GM21723 (cell line): ENCODE measurements around the gene AFAP1.

ENCODE experiments used
- ATAC-seq: cut with Tn5 transposase; IDR thresholded peaks from one replicate; pipeline ENCODE4 v1.9.1; 2021; ENCODE audit warnings: mild to moderate bottlenecking, moderate library complexity; ENCODE audit not compliant: unreplicated experiment

Gene AFAP1

DNA sequence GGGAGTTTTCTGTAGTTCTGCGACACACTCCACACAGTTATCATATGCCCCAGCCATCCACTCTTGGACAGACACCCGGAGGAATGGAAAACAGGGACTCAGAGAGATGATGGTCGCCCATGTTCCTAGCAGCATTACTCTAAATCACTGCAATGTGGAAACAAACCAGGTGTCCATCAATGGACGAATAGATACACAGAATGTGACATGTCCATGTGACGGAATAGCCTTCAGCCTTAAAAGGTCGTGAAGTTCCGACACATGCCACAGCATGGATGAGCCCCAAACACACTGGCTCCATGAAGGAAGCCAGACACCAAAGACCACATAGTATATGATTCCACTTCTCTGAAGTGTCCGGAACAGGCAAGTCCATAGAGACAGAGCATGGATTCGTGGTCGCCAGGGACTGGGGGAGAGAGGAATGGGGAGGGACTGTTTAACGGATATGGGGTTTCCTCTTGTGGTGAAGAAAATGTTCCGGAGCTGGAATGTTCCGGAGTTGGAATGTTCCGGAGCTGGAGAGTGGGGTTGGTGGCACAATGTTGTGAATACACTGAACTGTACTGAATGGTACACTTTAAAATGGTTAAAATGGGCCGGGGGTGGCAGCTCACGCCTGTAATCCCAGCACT lies 28.7 kb upstream of the AFAP1 start:
- no peak for ATAC-seq

DNA sequence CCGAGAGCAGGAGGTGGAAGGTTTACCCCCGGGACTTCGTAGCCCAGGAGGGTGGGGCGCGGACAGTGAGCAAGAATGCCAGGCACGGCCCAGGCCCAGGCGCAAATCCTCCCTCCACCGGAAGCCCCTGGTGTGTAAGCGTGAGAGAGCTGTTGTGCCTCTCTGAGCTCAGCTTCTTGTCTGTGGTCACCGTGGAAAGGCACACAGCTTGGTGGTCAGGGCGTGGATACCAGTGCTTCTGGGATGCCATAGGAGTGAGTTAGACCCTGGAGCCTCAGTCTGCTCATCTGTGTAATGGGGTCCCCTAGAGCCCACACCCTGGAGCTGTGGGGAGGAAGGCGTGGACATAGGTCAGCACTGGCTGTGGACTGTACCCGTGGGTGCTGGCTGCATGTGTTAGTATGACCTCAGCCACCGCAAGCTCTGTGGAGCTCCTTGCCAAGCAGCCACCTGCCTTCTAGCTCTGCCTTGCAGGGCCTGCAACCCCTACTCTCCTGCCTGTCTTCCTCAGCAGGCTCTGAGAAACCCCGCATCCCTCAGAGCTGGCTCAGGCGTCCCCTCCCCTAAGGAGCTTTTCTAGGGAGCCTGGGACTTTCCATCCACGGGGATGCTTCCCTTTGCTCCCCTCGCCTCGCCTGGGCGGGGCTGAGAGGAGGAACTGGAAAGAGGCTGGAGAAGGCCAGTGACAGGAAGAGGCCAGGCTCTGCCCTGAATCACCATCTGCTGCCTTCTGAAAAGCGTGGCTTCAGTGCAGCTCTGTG lies 28.0 kb upstream of the AFAP1 start:
- no peak for ATAC-seq

DNA sequence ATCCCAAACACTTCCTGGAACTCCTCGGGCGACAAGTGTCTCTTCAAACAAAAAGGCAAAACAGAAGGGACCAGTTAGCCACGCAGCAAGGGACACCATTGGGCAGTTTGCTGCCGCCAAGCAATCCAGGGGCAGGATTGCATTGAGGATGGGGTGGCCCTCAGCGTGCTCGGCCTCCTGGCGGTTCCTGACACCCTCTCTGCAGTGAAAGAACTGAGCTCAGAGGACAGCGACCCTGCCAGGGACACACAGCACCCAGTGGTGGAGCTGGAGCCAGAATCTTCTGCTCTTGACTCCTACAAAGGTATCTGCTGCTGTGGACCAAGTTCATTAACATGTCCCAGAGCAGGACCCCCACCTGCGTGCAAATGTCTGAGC lies 27.4 kb upstream of the AFAP1 start:
- no peak for ATAC-seq

DNA sequence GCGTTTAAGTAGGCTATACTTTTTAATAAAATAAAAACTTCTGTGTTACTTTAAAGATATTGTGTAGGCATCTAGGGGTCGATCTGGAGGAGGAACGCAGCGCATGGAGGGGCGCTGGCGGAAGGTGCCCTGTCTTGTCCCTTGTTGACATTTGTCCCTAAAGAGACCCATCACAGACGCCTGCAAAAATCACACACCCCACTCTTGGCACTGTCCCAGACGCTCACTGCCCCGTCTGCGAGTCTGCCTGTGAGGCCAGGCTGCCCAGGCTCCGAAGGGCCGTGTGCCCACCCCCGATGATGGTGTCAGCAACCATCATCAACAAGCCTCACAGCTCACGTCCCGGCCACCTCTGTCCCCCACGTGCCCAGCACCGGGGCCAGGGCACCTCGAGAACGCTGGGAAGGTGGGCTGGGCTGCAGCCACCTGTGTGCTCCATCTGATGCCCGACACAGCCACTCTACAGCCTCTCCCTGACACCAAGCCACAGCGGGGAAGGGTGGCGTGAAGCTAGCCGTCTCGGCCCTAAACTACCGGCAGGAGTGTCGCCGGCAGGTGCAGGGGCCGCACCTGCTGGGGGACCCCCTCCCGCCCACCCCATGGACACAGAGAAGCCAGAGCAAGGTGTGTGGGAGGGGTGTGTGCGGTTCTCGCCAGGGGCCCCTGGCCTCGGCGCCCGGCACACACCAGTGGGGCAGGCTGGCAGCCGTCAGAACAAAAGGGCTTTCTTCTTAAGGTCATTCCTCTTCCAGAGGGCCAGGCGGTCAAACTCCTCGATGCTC lies 26.8 kb upstream of the AFAP1 start:
- ATAC-seq = no peak

DNA sequence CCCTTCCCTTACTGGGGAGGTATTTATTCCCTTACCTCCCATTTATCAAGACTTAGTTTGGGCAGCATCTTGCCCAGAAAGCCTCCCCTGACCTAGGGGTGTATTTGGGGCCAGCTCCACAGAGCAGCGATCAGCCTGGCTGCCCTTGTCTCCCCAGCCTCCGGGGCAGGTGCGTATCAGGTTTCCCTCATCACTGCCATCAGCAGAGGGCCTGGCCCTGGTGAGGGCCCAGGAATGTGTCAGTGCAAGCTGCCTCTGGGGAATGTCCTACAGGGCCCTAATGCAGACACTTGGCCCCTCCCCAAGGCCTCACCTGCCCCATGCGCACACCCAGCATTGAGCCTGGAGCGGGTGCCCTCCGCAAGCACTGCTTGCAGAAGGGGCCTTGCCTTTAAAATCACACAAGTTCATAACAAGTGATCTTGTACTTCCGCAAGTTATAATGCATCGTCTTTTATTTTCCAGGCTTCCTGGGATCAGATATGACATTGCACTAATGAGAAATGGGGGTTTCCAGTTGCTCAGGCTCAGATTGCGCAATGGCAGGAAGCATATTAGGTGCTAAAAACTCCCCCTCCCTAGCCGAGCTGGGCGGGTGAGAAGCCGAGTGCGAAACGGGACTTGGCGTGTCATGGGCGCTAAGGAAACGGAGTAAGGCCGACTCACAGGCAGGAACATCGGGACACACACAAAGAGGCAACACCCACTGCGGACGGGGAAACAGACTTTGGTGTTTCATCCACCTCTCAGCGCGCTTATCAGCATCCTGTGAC lies 25.4 kb upstream of the AFAP1 start:
- no peak for ATAC-seq

DNA sequence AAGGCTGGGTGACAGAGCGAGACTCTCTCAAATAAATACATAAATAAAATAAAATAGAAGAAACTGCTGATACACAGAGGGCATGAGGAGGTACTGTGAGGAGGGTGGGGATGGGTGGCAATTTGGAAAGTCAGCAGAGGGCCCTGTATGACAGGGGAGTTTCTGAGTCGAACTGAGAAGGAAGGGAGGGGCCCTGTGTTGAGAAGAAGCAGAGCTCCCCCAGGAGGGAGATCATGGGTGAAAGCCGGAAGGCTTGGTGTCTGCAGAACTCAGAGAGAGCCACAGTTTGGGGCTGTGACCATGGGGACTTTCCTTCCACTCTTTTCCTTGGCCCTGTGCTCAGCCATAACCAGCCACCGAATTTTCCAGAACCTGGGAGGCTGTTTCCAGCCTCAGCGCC lies 24.8 kb upstream of the AFAP1 start:
- no peak for ATAC-seq

DNA sequence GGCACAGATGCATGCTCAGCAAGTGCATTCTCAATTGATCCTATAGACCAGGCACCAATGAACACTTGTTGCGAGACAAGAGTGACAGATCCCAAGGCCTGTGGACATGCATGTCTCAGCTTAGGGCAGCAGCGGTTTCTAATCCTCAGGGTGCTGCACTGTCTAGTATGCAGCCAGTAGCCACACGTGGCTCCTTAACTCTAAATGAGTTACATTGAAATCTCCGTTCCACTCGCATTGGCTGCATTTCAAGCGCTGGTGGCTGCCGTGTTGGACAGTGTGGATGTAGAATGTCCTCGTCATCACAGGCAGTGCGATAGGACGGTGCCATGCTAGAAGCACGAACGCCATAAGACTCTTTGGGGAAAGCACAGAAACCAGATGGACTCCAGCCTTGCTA lies 24.0 kb upstream of the AFAP1 start:
- ATAC-seq = no peak

DNA sequence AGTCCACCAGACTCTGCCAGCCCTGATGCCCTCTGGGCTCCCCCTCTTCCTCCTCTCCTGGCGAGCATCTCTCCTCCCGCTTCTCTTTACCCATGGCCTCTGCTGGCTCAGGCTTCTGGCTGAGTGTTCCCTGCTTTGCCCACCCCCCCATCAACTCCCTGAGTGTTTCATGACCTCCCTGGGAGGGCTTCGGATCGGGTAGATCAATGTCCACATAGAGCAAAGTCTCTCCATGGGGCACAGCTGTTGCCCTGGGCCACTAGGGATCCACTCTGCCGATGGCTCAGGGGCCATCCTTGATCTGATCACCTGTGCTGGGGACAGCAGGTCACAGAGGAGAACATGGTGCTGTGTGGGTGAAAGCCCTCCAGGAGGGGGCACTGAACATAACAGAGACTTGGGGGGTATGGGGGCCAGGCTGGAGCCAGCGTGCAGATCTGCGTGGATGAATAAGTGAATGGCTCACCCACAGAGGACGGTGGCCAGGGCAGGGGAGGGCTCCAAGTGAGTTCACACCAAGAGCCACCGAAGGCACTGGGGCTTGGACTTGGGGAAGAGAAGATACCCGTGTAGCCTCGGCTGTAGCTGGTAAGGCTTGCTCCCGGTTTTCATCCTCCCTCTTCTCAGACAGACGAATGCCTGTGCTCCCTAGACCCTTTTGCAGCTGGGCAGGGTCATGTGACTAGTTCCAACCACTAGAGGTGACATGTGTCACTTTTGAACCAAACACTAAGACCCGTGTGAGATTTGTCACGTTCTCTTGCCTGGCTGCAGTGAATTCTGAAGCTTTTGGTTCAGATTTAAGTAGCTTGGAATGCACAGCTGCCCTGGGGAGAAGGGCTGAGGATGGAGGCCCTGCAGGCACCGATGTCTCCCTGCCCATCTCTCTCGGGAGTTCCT lies 23.2 kb upstream of the AFAP1 start:
- ATAC-seq = no peak

DNA sequence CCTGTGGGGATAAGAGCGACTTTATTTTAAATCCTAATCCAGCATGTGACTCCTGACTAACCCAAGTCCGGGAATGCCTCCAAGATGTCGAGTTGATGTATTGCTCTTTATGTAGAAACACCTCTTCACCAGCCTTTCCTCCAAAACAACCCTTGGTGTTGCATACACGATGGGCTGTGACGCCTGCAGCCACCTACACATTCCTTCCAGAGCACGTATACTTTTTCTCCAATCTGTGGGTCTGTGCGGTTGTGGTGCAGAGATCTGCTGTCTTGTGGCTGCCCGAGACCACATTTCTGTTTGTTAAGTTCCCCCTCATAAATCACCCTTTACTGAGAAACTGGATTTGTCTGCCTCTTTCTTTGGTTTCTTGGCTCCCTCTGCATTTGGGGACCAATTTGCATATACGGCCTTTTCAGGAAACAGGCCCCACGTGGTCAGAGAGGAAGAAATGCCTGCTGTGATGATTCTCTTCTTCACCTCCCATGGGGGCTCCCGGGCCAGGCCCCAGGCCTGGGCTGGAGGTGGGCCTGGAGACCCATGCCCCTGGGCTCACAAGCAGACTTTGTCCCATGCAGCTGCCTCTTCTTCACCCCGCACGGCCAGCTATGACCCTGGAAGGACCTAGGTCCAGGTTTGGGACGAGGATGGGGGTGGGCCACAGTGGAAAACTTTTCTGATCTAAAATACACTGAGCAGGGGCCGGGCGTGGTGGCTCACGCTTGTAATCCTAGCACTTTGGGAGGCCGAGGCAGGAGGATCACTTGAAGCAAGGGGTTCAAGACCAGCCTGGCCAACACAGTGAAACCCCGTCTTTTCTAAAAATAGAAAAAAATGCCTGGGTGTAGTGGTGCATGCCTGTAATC lies 21.4 kb upstream of the AFAP1 start:
- ATAC-seq = peak; percentile 73

DNA sequence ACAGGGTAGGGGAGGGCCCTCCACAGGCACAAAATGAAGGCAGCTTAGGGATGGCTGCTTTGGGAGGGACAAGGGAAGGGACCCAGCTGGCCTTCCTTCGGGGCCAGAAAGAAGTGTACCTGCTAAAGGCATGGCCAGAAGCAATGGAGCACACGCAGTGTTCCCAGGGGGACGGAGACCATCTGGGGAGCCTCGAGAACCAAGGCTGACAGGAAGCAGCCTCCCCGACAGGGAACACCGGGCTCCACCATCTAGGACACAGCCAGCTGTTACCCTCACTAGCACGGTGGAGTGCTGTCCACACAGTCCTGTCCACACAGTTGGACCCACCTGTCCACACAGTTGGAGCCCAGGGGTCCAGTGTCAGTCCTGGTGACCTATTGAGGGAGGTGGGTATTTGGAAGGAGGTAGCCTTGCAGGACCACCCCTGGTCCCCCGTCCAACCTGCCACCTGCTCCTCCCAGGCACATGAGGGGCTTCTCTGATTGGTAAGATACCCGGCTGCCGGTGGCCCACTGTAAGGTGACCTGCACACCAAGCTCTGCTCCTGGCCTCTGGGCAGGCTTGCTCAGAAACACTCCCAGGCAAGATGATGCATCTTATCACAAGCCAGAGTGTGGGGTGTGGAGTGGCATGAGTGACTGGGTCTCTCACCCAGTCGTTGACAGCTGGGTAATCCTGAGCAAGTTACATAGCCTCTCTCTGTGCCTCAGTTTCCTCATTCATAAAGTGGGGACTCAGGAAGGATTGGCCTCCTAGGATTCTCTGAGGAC lies 20.5 kb upstream of the AFAP1 start:
- ATAC-seq = no peak

DNA sequence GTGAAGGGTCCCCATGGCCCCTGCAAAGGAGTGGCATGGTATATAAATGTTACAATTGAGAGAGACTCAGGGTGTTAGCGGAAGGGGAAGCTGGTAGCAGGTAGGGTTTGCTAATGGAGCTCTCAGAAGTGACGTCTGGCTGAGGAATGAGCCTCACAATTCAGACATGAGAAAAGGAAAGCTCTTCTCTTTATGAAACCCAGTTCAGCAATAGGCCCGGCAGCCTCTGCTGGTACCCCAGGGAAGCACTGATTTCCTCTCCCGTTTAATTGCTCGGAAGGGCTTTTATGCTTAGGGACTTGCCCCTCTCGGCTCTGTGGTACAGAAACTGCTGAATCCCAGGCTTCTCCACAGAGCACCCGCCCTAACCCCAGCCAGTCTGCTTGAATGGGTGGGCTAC lies 19.4 kb upstream of the AFAP1 start:
- ATAC-seq = no peak

DNA sequence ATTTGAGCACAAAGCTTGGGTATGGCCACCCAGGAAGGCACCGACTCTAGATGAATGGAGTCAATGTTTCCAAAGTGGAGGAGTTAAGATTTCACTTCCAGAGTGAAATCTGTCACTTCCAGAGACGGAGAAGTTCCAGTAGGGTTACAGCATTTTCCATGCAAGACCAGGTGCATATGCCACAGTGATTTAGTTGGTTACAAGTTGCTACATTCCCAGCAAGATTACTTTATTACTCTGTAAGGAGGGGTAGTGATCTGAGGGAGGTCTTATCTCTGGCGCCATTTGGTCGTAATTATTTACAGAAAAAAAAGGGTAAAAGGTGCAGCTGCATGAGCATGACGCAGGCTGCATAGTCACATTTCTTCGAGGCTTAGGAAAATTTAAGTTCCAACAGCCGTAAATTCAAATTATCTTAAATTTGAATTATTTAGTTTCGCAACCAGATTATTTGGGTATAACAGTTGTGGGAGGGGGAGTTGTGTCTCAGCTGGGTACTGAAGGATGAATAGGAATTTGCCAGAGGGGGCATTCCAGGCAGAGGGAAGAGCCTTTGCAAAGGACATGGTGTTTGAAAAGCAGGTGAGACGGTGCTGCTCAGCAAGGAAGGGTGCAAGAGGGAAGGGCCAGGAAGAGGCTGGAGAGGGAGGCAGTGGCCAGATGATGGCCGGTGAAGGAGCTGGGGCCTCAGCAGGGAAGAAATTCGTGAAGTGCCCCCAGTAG lies 17.4 kb upstream of the AFAP1 start:
- ATAC-seq = no peak

DNA sequence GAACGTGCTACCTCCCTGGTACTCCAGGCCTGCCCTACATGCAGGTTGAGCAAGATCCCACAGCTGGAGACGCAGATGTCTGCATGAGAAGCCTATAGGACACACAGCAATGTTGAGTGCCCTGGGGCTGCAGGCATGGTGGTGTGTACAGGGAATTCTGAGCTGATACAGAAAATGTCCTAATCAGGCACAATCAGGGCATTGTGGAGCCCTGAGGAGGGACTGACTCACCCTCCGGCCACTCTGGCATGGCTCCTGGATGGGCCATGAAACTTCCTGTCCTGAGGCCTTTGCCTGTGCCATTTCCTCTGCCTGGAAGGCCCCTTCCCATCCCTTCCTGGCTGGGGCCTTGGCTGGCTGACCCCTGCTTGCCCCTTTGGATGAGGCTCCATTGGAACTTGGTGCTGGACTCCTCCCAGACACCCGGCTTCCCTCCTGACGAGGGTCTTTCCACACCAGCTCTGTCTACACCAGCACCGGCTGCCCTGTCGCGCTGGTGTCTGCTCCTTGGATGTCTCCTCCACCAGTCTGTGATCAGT lies 16.7 kb upstream of the AFAP1 start:
- no peak for ATAC-seq

DNA sequence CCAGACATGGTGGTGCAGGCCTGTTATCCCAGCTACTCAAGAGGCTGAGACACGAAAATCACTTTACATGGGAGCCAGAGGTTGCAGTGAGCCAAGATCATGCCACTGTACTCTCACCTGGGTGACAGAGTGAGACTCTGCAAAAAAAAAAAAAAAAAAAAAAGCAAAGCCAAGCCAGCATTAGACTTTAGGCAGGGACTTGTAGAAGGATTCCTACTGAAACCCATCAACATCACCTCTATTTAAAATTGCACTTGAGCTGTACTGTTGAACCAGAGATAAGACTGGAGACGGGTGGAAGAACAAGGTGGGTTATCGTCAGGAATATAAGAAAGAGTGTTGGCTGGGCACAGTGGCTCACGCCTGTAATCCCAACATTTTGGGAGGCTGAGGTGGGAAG lies 15.7 kb upstream of the AFAP1 start:
- ATAC-seq = no peak

DNA sequence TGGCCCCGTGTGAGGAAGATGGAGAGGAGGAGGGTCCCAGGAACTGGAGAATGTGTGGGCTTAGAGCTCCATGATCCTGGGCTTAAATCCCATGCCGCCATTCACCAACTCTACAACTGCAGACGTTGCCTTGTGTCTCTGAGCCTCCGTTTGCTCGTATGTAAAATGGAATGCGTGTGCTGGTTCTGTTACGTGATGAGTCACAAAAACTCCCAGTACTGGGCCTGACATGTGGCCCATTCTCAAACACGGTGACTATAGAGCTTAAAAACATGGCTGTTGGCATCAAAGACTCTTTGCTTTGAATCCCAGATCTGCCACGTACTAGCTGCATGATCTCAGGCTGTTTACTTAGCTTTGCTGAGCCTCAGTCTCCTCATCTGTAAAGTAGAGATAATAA lies 13.0 kb upstream of the AFAP1 start:
- ATAC-seq = no peak

DNA sequence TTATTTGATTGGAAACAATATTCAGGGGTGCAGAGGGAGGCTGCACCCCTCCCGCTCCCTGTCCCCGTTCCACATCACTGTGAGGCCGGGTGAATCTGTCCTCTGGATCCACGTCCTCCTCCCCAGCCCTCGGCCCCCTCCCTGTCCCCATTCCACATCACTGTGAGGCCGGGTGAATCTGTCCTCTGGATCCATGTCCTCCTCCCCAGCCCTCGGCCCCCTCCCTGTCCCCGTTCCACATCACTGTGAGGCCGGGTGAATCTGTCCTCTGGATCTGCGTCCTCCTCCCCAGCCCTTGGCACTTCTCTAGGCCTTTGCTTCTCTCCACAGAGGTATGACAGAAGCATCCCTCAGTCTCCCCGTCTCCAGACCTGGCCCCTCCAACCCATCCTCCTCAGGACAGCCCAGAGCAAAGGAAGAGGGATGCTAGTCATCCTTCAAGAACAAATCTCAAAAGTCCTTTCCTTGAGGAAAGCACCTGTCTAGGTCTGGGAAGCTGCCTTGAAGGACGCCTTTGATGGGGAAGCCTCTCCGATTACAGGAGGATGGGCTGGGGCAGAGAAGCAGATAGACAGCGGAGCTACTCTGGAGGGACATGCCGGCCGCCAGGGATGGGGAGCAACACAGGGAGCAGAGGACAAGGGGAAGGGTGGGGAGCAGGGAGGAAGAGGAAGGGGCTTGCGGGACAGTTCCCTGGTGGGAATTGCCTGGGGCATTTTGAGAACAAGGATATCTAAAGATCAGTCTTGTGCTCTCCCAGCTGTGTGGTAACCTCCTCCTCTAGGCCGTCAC lies 10.8 kb upstream of the AFAP1 start:
- no peak for ATAC-seq

DNA sequence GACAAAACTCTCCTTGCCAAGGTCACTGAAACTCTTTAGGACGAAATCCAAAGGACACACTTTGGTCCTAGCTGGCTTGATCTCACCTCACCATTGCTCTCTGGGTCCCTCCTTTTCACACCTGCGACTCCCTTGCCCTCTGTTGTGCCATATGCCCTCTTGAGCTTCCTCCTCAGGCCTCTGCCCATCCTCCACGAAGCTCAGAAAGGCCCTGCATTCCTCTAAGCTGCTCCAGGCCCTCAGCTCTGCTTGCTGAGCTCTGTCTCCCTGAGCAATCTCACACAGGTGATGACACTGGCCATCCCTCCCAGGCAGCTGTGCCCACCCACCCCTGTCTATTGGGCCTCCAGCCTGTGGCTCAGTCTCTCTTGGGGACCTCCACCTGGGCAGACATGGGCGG lies 10.1 kb upstream of the AFAP1 start:
- ATAC-seq = no peak
